ENCODE measurements around the gene CDC16.

Gene CDC16

DNA sequence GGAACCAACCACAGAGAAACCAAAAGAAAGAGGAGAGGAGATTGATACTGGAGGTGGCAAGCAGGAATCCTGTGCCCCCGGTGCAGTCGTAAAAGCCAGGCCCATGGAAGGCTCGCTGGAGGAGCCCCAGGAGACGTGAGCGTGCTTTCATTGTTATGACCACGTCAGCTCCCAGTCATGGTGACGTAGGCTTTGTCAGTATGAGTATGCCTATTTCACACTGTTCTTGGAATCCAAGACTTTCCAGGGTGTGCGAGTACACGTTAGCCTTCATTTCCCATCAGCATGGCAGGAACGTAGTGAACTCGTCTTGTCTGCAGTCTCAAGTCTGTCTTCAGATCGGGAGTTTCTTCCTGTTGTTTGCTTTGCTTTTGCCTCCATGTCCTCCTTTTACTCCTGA lies 64.2 kb downstream of the CDC16 start:
- peaks cover 13% of the 10 kb centered on the region for H3K36me3 ChIP-seq (ENCODE audit: control insufficient read depth, insufficient read depth, low read length)
- no peaks in the 10 kb centered on the region for H3K27me3 ChIP-seq (replicated peaks; ENCODE audit: control insufficient read depth, insufficient read depth, low read length)

DNA sequence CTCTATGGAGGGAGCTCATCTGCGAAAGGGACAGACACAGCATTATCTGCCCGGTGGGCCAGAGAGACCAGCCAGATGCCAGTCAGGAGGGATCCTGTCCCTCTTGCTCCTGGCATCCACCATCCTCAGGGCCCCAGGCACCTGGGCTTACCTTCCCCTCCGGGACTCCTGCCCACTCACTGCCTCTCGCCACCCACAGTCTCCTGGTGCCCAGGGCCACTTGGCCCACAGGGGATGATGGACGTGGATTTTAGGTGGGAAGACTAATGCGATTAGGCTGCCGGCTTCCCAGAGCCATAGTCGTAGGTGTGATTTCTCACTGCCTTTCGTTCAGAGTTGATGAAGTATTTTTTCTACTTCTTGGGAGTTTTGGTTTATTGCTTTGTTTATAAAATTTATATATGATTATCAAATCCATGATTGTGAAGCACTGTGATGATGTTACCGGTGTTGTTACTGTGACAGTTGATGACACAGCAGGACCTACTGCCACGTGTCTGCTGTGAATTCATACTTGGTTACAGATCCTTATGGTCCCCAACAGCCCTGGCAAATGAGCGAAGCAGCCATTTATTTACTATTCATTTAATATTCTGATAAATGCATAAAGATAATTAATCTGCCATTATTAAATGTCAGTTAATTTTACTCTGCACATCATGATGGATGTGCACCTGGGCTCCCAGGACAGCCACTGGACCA lies 65.1 kb downstream of the CDC16 start:
- H3K27me3 ChIP-seq (replicated peaks; ENCODE audit: control insufficient read depth, insufficient read depth, low read length): no peaks in the 10 kb centered on the region
- DNase-seq (ENCODE audit: extremely low read depth, insufficient read length): no peak
- TF ChIP-seq, protein P1, sequence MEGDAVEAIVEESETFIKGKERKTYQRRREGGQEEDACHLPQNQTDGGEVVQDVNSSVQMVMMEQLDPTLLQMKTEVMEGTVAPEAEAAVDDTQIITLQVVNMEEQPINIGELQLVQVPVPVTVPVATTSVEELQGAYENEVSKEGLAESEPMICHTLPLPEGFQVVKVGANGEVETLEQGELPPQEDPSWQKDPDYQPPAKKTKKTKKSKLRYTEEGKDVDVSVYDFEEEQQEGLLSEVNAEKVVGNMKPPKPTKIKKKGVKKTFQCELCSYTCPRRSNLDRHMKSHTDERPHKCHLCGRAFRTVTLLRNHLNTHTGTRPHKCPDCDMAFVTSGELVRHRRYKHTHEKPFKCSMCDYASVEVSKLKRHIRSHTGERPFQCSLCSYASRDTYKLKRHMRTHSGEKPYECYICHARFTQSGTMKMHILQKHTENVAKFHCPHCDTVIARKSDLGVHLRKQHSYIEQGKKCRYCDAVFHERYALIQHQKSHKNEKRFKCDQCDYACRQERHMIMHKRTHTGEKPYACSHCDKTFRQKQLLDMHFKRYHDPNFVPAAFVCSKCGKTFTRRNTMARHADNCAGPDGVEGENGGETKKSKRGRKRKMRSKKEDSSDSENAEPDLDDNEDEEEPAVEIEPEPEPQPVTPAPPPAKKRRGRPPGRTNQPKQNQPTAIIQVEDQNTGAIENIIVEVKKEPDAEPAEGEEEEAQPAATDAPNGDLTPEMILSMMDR (IDR thresholded peaks at IDR 0.05; ENCODE audit: insufficient read depth, low read length, poor library complexity, severe bottlenecking): no peak
- H3K4me3 ChIP-seq (replicated peaks; ENCODE audit: low read depth, low read length): no peak overlapping the region
- peaks cover 18% of the 10 kb centered on the region for H3K36me3 ChIP-seq (ENCODE audit: control insufficient read depth, insufficient read depth, low read length)

More for the DNA sequence above, 64.2 kb downstream of the CDC16 start:
- DNase-seq (ENCODE audit: extremely low read depth, insufficient read length): no peak
- no peak overlapping the region for H3K4me3 ChIP-seq (replicated peaks; ENCODE audit: low read depth, low read length)
- TF ChIP-seq, protein P1 (IDR thresholded peaks at IDR 0.05; ENCODE audit: insufficient read depth, low read length, poor library complexity, severe bottlenecking): no peak

DNA sequence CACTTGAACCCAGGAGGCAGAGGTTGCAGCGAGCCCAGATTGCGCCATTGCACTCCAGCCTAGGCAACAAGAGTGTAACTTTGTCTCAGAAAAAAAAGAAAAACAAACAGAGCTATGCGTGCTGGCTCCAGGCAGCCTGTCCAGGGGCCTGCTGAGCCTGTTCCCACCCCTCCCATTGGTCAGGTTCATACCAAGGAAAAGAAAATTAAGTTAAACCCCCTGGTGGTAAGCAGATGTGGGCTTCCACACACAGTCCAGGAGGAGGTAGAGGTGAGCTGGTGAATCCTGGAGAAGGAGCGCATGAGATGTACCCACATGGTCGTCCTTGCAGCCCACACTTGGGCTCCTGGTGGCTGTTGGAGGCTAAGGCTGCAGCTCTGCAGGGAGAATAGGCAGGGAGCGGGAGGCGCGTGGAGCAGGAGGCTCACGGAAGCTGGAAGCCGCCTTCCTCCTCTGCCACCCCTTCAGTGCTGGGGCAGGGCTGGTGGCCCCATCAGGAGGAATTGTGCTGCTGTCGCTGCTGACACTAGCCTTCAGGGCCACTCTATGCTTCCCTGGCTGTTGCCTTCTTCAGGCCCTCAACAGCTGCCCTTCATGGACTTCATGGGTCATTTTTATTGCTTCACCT lies 69.1 kb downstream of the CDC16 start:
- H3K36me3 ChIP-seq (ENCODE audit: control insufficient read depth, insufficient read depth, low read length): peaks cover 17% of the 10 kb centered on the region
- TF ChIP-seq, protein P1 (IDR thresholded peaks at IDR 0.05; ENCODE audit: insufficient read depth, low read length, poor library complexity, severe bottlenecking): no peak
- no peak overlapping the region for H3K4me3 ChIP-seq (replicated peaks; ENCODE audit: low read depth, low read length)

DNA sequence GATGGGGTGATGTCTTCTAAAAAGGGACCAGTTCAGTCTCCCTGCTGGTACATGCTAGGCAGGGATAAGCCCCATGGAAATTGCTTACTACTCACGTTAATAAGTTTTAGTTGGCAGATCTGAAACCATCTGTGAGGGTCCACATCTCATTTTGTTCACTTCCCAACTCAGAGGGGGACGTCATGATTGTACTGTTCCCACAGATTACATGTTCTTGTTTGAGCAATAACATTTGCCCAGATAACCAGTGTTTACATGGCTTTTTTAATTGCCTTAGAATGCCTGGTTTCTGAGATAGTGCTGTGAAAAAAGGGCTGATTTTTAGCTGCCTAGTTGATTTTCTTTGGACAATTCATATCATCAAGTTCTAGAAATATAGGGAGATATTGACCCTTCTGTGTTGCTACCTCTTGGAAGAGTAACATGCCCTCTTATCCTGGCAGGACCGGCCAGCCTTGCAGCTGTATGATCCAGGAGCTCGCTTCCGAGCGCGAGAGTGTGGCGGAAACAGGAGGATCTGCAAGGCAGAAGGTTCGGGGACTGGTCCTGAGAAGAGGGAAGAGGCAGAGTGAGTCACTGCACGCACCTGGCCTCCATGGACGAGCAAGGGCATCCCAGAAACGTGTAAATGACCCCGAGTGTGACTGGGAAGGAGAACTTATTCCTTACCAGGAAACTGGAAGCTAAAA lies 69.8 kb downstream of the CDC16 start:
- H3K4me3 ChIP-seq (replicated peaks; ENCODE audit: low read depth, low read length): no peak overlapping the region
- peaks cover 14% of the 10 kb centered on the region for H3K36me3 ChIP-seq (ENCODE audit: control insufficient read depth, insufficient read depth, low read length)
- H3K27me3 ChIP-seq (replicated peaks; ENCODE audit: control insufficient read depth, insufficient read depth, low read length): no peaks in the 10 kb centered on the region
- TF ChIP-seq, protein P1 (IDR thresholded peaks at IDR 0.05; ENCODE audit: insufficient read depth, low read length, poor library complexity, severe bottlenecking): no peak
- no peak for DNase-seq (ENCODE audit: extremely low read depth, insufficient read length)

More for the DNA sequence above, 69.1 kb downstream of the CDC16 start:
- DNase-seq (ENCODE audit: extremely low read depth, insufficient read length): no peak
- H3K27me3 ChIP-seq (replicated peaks; ENCODE audit: control insufficient read depth, insufficient read depth, low read length): no peaks in the 10 kb centered on the region

DNA sequence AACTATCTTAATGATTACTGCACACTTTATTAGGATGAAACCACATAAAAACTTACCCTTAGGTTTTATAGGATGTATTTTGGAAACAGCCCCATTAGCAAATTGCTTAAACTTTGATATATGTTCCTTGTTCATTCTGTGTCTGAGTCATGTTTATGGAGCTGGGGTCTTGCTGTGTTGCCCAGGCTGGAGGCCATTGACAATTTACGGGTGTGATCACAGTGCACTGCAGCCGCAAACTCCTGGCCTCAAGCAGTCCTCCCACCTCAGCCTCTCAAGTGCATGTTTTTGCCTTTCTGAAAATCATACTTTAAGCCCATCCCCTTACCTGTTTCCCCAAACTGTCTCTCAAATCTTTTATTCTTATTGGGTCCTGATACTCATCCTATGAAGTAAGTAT lies 74.4 kb downstream of the CDC16 start:
- TF ChIP-seq, protein P1 (IDR thresholded peaks at IDR 0.05; ENCODE audit: insufficient read depth, low read length, poor library complexity, severe bottlenecking): no peak
- Histone ChIP-seq H3K4me3 (replicated peaks; ENCODE audit: low read depth, low read length) (no peak overlapping the region), H3K36me3 (ENCODE audit: control insufficient read depth, insufficient read depth, low read length) (peaks cover 6% of the 10 kb centered on the region), H3K27me3 (replicated peaks; ENCODE audit: control insufficient read depth, insufficient read depth, low read length) (no peaks in the 10 kb centered on the region)
- DNase-seq (ENCODE audit: extremely low read depth, insufficient read length): no peak
